Fibroblast of skin of left biceps (primary cell): ENCODE results near the gene VKORC1L1.
"Not testable (repeated sequence)": the region's sequence is repeated elsewhere in the genome, so short reads cannot be mapped to it uniquely, and the experiment has no call there.

Experiments used
- DNase-seq, 2 experiments: peaks; one replicate each; pipeline ENCODE4 v3.0.0-alpha.2; 2013; ENCODE audit warnings: low read depth in 2 of 2

The VKORC1L1 gene

GRCh38 chr7:65885533-65885932 lies 12.7 kb downstream of the VKORC1L1 start:
- DNase-seq, result not testable (repeated sequence)

GRCh38 chr7:65888434-65889156 lies 15.7 kb downstream of the VKORC1L1 start:
- not testable (repeated sequence) for DNase-seq

- not testable (repeated sequence) for DNase-seq
These were observed 16.8 kb downstream of the VKORC1L1 start for GRCh38 chr7:65889722-65890121.

- no peak for DNase-seq
These were observed 19.3 kb downstream of the VKORC1L1 start for GRCh38 chr7:65892161-65892560.

- DNase-seq, result no peak
These were observed 20.0 kb downstream of the VKORC1L1 start for GRCh38 chr7:65892835-65893234.

- no peak for DNase-seq
These were observed 23.5 kb downstream of the VKORC1L1 start for GRCh38 chr7:65896279-65896870.

GRCh38 chr7:65897289-65897688 lies 24.4 kb downstream of the VKORC1L1 start:
- not testable (repeated sequence) for DNase-seq

GRCh38 chr7:65898677-65899447 lies 26.0 kb downstream of the VKORC1L1 start:
- DNase-seq, result not testable (repeated sequence)

GRCh38 chr7:65902306-65902705 lies 29.4 kb downstream of the VKORC1L1 start:
- DNase-seq, result no peak

- DNase-seq, result no peak
These were observed 34.8 kb downstream of the VKORC1L1 start for GRCh38 chr7:65907501-65908198.

- DNase-seq, result no peak
These were observed 37.4 kb downstream of the VKORC1L1 start for GRCh38 chr7:65910237-65910636.

- no peak for DNase-seq
These were observed 39.4 kb downstream of the VKORC1L1 start for GRCh38 chr7:65912237-65912636.

GRCh38 chr7:65915921-65916657 lies 43.2 kb downstream of the VKORC1L1 start:
- DNase-seq, result no peak

- DNase-seq, result no peak
These were observed 50.4 kb downstream of the VKORC1L1 start for GRCh38 chr7:65923316-65923715.

- no peak for DNase-seq
These were observed 51.3 kb downstream of the VKORC1L1 start for GRCh38 chr7:65924193-65924592.

- no peak for DNase-seq
These were observed 52.2 kb downstream of the VKORC1L1 start for GRCh38 chr7:65925040-65925439.

GRCh38 chr7:65926588-65926987 lies 53.7 kb downstream of the VKORC1L1 start:
- no peak for DNase-seq

- DNase-seq, result no peak
These were observed 54.9 kb downstream of the VKORC1L1 start for GRCh38 chr7:65927489-65928448.

- DNase-seq, result no peak
These were observed 58.8 kb downstream of the VKORC1L1 start for GRCh38 chr7:65931685-65932084.

- no peak for DNase-seq
These were observed 64.4 kb downstream of the VKORC1L1 start for GRCh38 chr7:65937296-65937695.
